GM18502 (cell line): ENCODE data around the gene CDCP2.
"Not testable (repeated sequence)": the region's sequence is repeated elsewhere in the genome, so short reads cannot be mapped to it uniquely, and the experiment has no call there.

Experiments used
- ATAC-seq: cut with Tn5 transposase; IDR thresholded peaks from one replicate; pipeline ENCODE4 v1.9.1; 2021; ENCODE audit warnings: mild to moderate bottlenecking; ENCODE audit not compliant: unreplicated experiment, poor library complexity

The CDCP2 gene

GRCh38 chr1:54095546-54096226, 57.1 kb downstream of the CDCP2 start:
- no peak for ATAC-seq

GRCh38 chr1:54094730-54095105, 58.1 kb downstream of the CDCP2 start:
- not testable (repeated sequence) for ATAC-seq

GRCh38 chr1:54094001-54094729, 58.6 kb downstream of the CDCP2 start:
- no peak for ATAC-seq

GRCh38 chr1:54091666-54092065, 61.1 kb downstream of the CDCP2 start:
- ATAC-seq: no peak

- no peak for ATAC-seq
Observed at GRCh38 chr1:54088385-54088784, 64.4 kb downstream of the CDCP2 start.

GRCh38 chr1:54086754-54087153, 66.0 kb downstream of the CDCP2 start:
- ATAC-seq: no peak

- no peak for ATAC-seq
Observed at GRCh38 chr1:54084794-54085193, 68.0 kb downstream of the CDCP2 start.
